HepG2 (cell line): Measurements from ENCODE around the gene NOL4L. TPM values are rescaled to one million over a fixed set of nuclear protein-coding genes. Genes with fewer than 3 reads are reported as not detected.
A peak's percentile ranks its signal among the peaks of the same experiment; 100 is the strongest.

Source experiments
- ATF7 ChIP-seq, 2 experiments: fragments of 450-650 bp in 1 of 2; sonication (generic) in 1 of 2; formaldehyde crosslinking in 1 of 2; IDR thresholded peaks; 2 replicates each; pipeline versions ENCODE4 v1.4.0 to v1.6.1; 2016 to 2020; ENCODE audit warnings: antibody characterized with exemption in 1 of 2, mild to moderate bottlenecking in 1 of 2, missing genetic modification reagents in 1 of 2
- NR2F2 ChIP-seq: IDR thresholded peaks from 2 replicates; pipeline ENCODE4 v1.6.1; 2012; ENCODE audit warnings: low read depth, inconsistent platforms, borderline replicate concordance
- PAF1 ChIP-seq: IDR thresholded peaks from 2 replicates; pipeline ENCODE4 v1.6.1; 2016; ENCODE audit warnings: missing genetic modification reagents, missing compliant biosample characterization
- ZNF432 ChIP-seq: sonication (generic); formaldehyde crosslinking; IDR thresholded peaks from 2 replicates; pipeline ENCODE4 v1.5.0; 2020; ENCODE audit warnings: missing genetic modification reagents, mild to moderate bottlenecking, borderline replicate concordance
- ZNF644 ChIP-seq: IDR thresholded peaks from 2 replicates; pipeline ENCODE4 v1.6.1; 2016; ENCODE audit warnings: low read depth
- polyA plus RNA-seq, 8 experiments: library from polyadenylated mRNA; depleted of rRNA in 3 of 8; stranded (reverse) in 7 of 8; unstranded in 1 of 8; fragments of >200 nt; fragmentation: Illumina TruSeq in 4 of 8; extraction: Trizol in 4 of 8; gene quantifications; 2 replicates each; pipeline versions ENCODE4 v1.2.1 to v1.2.3, GENCODE V29; 2011 to 2016; ENCODE audit warnings: low read depth in 4 of 8, missing spikeins in 1 of 8, mixed read lengths in 1 of 8; ENCODE audit not compliant: insufficient read depth in 1 of 8
- total RNA-seq, 5 experiments: library from RNA; depleted of rRNA; stranded (reverse); fragments of >200 nt; fragmentation: Illumina TruSeq; extraction: Trizol; gene quantifications; 2 replicates each; pipeline ENCODE4 v1.2.3, GENCODE V29; 2016; ENCODE audit warnings: low read depth in 1 of 5
- TF ChIP-seq, protein P1 (sequence below): IDR thresholded peaks from 2 replicates; pipeline ENCODE4 v1.6.1; 2012; ENCODE audit warnings: low read depth, low read length, improper control_type of control experiment
- TF ChIP-seq, protein P2 (sequence below): fragments of 450-650 bp; IDR thresholded peaks from 2 replicates; pipeline ENCODE4 v1.6.1; 2016
- TF ChIP-seq, protein P3 (sequence below): sonication (generic); formaldehyde crosslinking; IDR thresholded peaks from 2 replicates; pipeline ENCODE4 v1.8.0; 2022; ENCODE audit warnings: missing genetic modification reagents, low read depth, mild to moderate bottlenecking, borderline replicate concordance
- TF ChIP-seq, protein P4 (sequence below): sonication (generic); formaldehyde crosslinking; IDR thresholded peaks from 2 replicates; pipeline ENCODE4 v1.5.1; 2020; ENCODE audit warnings: mild to moderate bottlenecking, missing genetic modification reagents, borderline replicate concordance
- TF ChIP-seq, protein P5 (sequence below): sonication (generic); formaldehyde crosslinking; IDR thresholded peaks from 2 replicates; pipeline ENCODE4 v1.8.0; 2022; ENCODE audit warnings: mild to moderate bottlenecking, missing genetic modification reagents, borderline replicate concordance
- TF ChIP-seq, protein P6 (sequence below): sonication (generic); formaldehyde crosslinking; conservative IDR thresholded peaks from 2 replicates; pipeline ENCODE4 v1.5.0; 2020; ENCODE audit warnings: missing genetic modification reagents
- TF ChIP-seq, protein P7 (sequence below): IDR thresholded peaks from 2 replicates; pipeline ENCODE4 v1.6.1; 2016; ENCODE audit warnings: missing biosample characterization, missing genetic modification reagents, low read depth
- TF ChIP-seq, protein P8 (sequence below): sonication (generic); formaldehyde crosslinking; IDR thresholded peaks from 2 replicates; pipeline ENCODE4 v1.8.0; 2023; ENCODE audit warnings: mild to moderate bottlenecking, missing genetic modification reagents
- TF ChIP-seq, protein P9 (sequence below): sonication (generic); formaldehyde crosslinking; IDR thresholded peaks from 2 replicates; pipeline ENCODE4 v1.8.1; 2023; ENCODE audit warnings: mild to moderate bottlenecking, missing genetic modification reagents

NOL4L gene
- total and polyA plus RNA-seq, 2 of the 13 experiments (the other 11 are each of a cell fraction or from before 2014, with no cell fraction given), result 16.6 to 35.4 TPM

DNA sequence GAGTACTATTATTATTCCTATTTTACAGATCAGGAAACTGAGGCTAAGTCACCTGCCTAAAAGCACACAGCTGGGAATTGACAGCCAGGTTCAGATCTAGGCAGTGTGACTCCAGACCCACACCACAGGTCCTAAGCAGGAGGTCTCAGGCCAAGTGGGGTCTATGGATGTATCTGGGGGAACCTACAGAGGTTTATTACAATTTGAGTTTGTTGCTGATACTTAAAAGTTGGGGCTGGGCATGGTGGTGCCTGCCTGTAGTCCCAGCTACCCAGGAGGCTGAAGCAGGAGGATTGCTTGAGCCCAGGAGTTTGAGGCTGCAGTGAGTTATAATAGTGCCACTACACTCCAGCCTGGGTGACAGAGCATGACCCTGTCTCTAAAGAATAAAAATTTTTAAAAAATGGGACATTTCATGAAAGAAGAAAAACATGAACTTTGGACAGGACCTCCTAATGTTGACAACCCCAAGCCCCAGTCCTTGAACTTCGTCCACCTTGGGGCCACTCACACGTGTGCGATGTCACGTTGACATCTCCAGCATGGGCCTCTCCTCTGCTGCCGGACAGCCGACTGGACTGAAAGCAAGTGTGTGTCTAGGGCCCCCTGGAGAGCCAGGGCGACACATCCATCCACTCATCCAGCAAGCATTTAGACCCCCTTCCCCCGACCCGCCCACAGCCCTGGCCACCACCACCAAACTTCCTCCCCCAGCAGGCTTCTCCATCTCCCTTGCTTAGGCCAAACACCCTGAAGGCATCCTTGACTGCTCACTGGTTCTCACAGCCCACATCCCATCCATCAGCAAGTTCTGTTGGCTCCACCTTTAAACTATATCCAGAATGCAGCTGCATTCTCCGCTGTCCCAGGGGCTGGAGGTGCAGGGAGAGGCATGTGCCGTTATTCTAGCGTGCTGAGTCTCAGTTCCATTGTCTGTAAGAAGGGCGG lies 40.0 kb downstream of the NOL4L start (continued):
- TF ChIP-seq, protein P1, sequence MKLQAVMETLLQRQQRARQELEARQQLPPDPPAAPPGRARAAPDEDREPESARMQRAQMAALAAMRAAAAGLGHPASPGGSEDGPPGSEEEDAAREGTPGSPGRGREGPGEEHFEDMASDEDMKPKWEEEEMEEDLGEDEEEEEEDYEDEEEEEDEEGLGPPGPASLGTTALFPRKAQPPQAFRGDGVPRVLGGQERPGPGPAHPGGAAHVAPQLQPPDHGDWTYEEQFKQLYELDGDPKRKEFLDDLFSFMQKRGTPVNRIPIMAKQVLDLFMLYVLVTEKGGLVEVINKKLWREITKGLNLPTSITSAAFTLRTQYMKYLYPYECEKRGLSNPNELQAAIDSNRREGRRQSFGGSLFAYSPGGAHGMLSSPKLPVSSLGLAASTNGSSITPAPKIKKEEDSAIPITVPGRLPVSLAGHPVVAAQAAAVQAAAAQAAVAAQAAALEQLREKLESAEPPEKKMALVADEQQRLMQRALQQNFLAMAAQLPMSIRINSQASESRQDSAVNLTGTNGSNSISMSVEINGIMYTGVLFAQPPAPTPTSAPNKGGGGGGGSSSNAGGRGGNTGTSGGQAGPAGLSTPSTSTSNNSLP, result peak; percentile 57; the same call in 1 of the 2 replicates
- TF ChIP-seq ZNF644 (peak; percentile 89), NR2F2 (no peak), PAF1 (no peak), ZNF432 (CRISPR knock-in tag) (no peak), ATF7 (IDR thresholded peaks at IDR 0.05) (no peak), ATF7 (CRISPR knock-in tag; IDR thresholded peaks at IDR 0.05) (peak; percentile 93; the same call in 1 of the 2 replicates)
- TF ChIP-seq, protein P2, sequence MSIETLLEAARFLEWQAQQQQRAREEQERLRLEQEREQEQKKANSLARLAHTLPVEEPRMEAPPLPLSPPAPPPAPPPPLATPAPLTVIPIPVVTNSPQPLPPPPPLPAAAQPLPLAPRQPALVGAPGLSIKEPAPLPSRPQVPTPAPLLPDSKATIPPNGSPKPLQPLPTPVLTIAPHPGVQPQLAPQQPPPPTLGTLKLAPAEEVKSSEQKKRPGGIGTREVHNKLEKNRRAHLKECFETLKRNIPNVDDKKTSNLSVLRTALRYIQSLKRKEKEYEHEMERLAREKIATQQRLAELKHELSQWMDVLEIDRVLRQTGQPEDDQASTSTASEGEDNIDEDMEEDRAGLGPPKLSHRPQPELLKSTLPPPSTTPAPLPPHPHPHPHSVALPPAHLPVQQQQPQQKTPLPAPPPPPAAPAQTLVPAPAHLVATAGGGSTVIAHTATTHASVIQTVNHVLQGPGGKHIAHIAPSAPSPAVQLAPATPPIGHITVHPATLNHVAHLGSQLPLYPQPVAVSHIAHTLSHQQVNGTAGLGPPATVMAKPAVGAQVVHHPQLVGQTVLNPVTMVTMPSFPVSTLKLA, result peak; percentile 96
- TF ChIP-seq, protein P3, sequence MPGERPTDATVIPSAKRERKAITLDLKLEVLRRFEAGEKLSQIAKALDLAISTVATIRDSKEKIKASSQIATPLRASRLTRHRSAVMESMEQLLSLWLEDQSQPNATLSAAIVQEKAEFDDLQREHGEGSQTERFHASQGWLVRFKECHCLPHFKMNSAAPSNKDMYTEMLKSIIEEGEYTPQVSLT, result no peak
- TF ChIP-seq, protein P4, sequence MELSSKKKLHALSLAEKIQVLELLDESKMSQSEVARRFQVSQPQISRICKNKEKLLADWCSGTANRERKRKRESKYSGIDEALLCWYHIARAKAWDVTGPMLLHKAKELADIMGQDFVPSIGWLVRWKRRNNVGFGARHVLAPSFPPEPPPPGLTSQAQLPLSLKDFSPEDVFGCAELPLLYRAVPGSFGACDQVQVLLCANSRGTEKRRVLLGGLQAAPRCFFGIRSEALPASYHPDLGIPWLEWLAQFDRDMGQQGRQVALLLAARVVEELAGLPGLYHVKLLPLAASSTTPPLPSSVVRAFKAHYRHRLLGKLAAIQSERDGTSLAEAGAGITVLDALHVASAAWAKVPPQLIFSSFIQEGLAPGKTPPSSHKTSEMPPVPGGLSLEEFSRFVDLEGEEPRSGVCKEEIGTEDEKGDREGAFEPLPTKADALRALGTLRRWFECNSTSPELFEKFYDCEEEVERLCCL, result no peak; the same call in 1 of the 2 replicates
- TF ChIP-seq, protein P5, sequence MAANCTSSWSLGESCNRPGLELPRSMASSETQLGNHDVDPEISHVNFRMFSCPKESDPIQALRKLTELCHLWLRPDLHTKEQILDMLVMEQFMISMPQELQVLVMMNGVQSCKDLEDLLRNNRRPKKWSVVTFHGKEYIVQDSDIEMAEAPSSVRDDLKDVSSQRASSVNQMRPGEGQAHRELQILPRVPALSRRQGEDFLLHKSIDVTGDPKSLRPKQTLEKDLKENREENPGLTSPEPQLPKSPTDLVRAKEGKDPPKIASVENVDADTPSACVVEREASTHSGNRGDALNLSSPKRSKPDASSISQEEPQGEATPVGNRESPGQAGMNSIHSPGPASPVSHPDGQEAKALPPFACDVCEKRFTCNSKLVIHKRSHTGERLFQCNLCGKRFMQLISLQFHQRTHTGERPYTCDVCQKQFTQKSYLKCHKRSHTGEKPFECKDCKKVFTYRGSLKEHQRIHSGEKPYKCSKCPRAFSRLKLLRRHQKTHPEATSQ (CRISPR knock-in tag), result no peak
- TF ChIP-seq, protein P6, sequence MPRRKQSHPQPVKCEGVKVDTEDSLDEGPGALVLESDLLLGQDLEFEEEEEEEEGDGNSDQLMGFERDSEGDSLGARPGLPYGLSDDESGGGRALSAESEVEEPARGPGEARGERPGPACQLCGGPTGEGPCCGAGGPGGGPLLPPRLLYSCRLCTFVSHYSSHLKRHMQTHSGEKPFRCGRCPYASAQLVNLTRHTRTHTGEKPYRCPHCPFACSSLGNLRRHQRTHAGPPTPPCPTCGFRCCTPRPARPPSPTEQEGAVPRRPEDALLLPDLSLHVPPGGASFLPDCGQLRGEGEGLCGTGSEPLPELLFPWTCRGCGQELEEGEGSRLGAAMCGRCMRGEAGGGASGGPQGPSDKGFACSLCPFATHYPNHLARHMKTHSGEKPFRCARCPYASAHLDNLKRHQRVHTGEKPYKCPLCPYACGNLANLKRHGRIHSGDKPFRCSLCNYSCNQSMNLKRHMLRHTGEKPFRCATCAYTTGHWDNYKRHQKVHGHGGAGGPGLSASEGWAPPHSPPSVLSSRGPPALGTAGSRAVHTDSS (CRISPR knock-in tag), result no peak
- TF ChIP-seq, protein P7, sequence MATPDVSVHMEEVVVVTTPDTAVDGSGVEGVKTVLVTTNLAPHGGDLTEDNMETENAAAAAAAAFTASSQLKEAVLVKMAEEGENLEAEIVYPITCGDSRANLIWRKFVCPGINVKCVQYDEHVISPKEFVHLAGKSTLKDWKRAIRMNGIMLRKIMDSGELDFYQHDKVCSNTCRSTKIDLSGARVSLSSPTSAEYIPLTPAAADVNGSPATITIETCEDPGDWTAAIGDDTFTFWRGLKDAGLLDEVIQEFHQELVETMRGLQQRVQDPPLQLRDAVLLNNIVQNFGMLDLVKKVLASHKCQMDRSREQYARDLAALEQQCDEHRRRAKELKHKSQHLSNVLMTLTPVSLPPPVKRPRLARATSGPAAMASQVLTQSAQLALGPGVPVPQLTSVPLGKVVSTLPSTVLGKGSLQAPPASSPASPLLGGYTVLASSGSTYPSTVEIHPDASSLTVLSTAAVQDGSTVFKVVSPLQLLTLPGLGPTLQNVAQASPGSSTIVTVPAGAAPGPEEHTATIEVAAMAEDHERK, result peak; percentile 52; the same call in 1 of the 2 replicates
- TF ChIP-seq, protein P8, sequence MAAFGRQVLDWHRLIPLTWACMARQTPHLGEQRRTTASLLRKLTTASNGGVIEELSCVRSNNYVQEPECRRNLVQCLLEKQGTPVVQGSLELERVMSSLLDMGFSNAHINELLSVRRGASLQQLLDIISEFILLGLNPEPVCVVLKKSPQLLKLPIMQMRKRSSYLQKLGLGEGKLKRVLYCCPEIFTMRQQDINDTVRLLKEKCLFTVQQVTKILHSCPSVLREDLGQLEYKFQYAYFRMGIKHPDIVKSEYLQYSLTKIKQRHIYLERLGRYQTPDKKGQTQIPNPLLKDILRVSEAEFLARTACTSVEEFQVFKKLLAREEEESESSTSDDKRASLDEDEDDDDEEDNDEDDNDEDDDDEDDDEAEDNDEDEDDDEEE, result no peak
- TF ChIP-seq, protein P9, sequence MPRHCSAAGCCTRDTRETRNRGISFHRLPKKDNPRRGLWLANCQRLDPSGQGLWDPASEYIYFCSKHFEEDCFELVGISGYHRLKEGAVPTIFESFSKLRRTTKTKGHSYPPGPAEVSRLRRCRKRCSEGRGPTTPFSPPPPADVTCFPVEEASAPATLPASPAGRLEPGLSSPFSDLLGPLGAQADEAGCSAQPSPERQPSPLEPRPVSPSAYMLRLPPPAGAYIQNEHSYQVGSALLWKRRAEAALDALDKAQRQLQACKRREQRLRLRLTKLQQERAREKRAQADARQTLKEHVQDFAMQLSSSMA (CRISPR knock-in tag), result no peak
